ENCODE results near the gene MAGI2.

DNA sequence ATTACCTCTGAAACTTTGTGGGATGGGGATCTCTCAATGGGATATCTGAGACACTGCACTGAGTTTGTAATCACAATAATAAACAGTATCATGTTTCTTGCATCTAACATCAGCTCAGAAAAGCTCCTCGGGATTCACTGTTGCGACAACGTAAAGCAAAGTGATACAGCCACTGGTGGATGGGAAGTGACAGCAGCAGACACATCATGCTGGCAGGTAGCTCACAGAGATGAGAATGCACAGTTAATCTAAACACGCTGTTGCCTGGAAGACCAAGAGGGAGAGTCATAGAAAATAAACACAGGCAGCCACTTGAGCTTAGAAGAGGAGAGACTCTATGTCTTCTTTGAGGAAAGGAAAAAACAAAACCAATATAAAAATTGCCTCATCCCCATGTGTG is 513.8 kb downstream of the MAGI2 start:
- TF ChIP-seq, protein P1, sequence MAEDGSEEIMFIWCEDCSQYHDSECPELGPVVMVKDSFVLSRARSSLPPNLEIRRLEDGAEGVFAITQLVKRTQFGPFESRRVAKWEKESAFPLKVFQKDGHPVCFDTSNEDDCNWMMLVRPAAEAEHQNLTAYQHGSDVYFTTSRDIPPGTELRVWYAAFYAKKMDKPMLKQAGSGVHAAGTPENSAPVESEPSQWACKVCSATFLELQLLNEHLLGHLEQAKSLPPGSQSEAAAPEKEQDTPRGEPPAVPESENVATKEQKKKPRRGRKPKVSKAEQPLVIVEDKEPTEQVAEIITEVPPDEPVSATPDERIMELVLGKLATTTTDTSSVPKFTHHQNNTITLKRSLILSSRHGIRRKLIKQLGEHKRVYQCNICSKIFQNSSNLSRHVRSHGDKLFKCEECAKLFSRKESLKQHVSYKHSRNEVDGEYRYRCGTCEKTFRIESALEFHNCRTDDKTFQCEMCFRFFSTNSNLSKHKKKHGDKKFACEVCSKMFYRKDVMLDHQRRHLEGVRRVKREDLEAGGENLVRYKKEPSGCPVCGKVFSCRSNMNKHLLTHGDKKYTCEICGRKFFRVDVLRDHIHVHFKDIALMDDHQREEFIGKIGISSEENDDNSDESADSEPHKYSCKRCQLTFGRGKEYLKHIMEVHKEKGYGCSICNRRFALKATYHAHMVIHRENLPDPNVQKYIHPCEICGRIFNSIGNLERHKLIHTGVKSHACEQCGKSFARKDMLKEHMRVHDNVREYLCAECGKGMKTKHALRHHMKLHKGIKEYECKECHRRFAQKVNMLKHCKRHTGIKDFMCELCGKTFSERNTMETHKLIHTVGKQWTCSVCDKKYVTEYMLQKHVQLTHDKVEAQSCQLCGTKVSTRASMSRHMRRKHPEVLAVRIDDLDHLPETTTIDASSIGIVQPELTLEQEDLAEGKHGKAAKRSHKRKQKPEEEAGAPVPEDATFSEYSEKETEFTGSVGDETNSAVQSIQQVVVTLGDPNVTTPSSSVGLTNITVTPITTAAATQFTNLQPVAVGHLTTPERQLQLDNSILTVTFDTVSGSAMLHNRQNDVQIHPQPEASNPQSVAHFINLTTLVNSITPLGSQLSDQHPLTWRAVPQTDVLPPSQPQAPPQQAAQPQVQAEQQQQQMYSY (CRISPR knock-in tag; IDR thresholded peaks at IDR 0.05): no peak
- no peak for TF ChIP-seq ZMAT3 (CRISPR knock-in tag; conservative IDR thresholded peaks at IDR 0.05)
- no peak for TF ChIP-seq YY1 (IDR thresholded peaks at IDR 0.05; ENCODE audit: insufficient read depth, insufficient replicate concordance, low read depth, low read length)
- no peak for TF ChIP-seq CBX2 (IDR thresholded peaks at IDR 0.05; ENCODE audit: low read depth, low read length)
- no peak for TF ChIP-seq CBX2 (CRISPR knock-in tag; IDR thresholded peaks at IDR 0.05; ENCODE audit: low read depth)
- TF ChIP-seq SALL1 (CRISPR knock-in tag; IDR thresholded peaks at IDR 0.05): no peak
- no peak for TF ChIP-seq CBX1 (IDR thresholded peaks at IDR 0.05; ENCODE audit: low read depth)
- TF ChIP-seq, protein P2, sequence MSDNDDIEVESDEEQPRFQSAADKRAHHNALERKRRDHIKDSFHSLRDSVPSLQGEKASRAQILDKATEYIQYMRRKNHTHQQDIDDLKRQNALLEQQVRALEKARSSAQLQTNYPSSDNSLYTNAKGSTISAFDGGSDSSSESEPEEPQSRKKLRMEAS (IDR thresholded peaks at IDR 0.05): no peak
- no peak for TF ChIP-seq CTCF (CRISPR knock-in tag; IDR thresholded peaks at IDR 0.05)
- no peak for TF ChIP-seq ZNF274 (CRISPR knock-in tag; IDR thresholded peaks at IDR 0.05)
- TF ChIP-seq ZNF143 (CRISPR knock-in tag; IDR thresholded peaks at IDR 0.05): no peak
- TF ChIP-seq POLR2AphosphoS5 (IDR thresholded peaks at IDR 0.05; ENCODE audit: low read depth, low read length): no peak
- TF ChIP-seq ZNF615 (CRISPR knock-in tag; IDR thresholded peaks at IDR 0.05; ENCODE audit: borderline replicate concordance): no peak
